GM19351 (cell line): ENCODE results near the gene CCL4L2.
"Not testable (repeated sequence)": the region's sequence is repeated elsewhere in the genome, so short reads cannot be mapped to it uniquely, and the experiment has no call there.

Experiments used
- ATAC-seq: cut with Tn5 transposase; IDR thresholded peaks from one replicate; pipeline ENCODE4 v1.9.1; 2021; ENCODE audit warnings: mild to moderate bottlenecking, moderate library complexity; ENCODE audit not compliant: unreplicated experiment

CCL4L2 gene

GRCh38 chr17:36210439-36211211, at the start of gene CCL4L2:
TSS of gene CCL4L2 (plus strand) at chr17:36211063.
- ATAC-seq, result peak; percentile 73

- not testable (repeated sequence) for ATAC-seq
These were observed 42.0 kb upstream of the CCL4L2 start for GRCh38 chr17:36168836-36169235.

DNA sequence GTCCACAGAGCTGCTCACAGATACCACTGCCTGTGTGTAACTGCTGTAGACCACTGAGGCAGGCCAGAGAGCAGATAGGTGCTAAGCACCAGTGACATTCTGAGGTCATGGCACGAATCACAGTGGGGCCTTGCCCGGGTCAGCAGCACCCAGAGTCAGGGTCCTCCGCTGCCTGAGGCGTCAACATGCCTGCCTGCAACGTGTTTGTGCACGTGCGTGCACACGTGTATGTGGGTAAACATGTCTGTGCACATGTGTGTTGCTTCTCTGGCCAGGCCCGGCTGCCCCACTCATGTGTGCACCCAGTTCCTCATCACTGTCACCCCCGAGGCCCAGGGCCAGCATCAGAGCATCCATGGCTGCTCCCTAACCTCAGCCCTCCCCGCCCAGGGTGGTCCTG, 34.3 kb upstream of the CCL4L2 start, which contains the start of gene TBC1D3B:
TBC1D3B (minus strand) TSS at position 101 of the 400 bp plus-strand sequence. CDS start 1,586 bp downstream, outside the sequence.
- ATAC-seq, result not testable (repeated sequence)

DNA sequence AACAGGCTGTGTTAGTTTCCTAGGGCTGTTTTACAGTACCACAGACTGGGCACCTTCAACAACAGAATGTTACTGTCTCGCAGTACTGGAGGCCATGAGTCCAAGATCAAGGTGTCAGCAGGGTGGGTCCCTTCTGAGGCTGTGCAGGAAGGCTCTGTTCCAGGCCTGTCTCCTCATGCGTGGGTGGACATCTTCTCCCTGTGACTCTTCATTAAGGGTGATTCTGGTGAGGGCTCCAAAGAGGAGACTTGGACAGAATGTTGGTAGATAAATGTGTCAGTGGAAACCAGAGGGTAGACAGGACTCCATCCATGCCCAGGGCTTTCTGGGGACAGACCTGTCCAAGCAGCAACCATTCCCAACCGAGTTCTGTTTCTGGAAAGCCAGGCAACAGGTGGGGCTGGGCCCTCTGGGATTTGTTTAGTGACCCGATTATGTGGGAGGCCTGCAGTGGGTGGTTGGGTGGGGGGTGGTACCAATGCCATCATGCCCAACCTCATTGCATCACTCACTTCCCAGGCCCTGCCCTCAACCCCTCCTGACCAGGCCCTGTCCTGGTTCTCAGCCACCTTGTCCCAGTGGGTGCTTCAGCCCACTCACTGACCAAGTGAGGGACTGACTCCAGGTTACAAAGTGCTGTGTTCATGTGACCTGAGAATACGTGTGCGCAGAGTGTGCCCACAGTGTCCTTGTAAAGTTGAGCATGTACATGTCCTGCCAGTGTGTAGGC, 29.3 kb upstream of the CCL4L2 start:
- not testable (repeated sequence) for ATAC-seq

DNA sequence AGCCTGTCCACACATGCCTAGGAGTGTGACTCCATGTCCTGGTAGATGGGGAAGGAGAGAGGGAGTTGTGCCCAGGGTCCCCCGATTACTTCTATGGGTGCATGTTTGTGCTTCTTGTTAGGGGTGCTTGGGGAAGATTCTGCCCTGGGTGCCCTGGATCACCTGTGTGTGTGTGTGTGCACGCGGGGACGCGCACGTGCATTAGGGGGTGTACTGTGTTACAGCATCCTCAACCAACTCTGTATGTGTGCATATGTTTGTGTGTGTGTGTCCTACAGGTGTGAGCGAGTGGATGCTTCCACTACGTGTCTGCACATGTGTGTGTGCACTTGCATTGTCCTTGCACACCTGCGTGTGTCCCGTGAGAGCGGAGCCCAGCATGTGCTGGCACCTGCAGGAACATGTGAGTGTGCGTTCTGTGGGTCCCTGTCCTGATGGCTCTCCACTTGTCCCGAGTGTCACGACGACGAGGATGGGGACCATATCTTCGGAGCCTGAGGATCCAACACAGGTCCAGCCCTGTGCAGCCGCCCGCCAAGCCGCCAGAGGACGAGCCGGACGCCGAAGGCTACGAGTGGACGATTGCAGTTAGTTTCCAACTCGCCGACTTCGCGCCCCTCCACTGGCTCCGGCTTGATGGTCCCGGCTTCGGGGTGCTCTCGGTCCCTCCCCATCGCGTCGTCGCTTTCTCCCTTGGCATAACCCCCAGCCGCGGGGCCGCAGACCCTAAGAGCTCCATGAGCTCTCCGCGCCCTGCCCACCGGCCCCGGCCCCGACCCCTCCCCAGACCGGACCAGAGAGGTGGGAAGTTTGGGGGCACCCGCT, 28.5 kb upstream of the CCL4L2 start:
- ATAC-seq, result no peak

- ATAC-seq, result no peak
These were observed 27.6 kb upstream of the CCL4L2 start for GRCh38 chr17:36183001-36183971.

DNA sequence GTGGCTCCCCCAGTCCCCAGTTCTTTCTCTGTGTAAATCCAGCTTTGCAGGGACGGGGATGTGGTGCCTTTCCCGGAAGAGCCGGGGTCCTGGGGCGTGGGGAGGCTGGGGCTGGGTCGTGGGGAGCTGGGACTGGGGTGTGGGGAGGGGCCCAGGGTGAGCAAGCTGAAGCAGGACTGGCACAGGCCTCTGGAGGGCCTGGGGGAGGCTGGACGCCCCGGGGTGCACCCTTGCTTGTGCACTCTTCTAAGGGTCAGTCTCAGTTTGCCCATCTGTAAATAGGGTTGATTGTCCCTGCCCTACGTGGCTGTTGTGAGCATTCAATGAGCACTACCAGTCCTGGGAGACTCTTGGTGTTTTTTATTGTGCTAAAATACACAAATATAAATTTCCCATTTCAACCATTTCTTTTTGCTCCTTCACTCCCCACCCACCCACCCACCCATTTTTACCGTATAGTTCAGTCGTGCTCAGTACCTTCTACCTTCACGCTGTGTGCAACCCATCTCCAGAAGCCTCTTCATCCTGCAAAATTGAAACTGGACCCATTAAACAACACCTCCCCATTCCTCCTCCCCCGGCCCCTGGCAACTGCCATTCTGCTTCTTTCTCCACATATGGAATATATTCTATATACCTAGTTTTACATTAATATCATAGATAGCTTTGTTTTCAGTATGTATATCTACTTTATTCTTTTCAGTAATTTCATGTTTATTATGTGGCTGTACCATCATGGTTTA, 26.7 kb upstream of the CCL4L2 start:
- no peak for ATAC-seq

GRCh38 chr17:36185416-36185815, 25.4 kb upstream of the CCL4L2 start:
- ATAC-seq, result no peak

DNA sequence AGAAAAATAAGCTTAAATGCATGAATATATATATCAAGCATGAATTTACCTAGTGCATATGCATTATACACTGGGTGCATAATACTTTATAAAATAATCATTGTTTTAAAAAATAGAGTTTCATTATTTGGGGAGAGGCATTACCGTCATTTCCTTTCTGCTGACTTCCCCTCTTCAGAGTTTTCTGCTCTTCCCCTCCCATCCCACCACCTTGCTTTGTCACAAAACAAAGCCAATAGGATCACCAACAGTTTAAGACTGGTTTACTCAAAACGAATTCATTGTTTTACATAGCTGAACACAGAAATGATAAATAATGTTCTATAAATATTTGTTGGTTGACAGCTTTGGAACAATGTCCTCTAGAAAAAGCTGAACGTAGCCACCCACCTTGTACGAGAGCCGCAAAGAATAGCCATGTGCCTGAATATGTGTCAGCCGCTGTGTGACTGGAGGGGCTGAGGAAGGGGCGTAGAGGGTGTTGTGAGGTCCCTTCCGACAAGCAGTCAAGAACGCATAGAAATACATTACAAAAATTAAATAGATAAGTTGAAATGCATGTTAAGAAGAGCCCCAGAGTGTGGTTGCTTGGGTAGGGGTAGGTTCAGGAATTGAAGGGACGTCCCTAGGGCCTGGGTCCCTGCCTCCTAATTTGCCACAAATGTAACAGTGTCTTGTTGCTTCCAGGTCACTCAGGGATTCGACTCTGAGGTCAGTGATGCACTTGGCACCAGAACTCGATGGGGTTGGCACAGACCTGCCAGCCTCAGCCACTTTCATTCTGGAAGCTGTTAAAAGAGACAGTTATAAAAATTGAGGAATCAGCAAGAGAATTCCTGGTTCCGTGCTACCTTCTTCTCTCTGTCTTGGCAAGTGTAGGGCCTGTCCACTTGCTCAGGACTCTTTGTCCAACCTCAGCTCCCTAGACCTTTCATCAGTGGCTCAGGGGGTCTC, 23.8 kb upstream of the CCL4L2 start:
- not testable (repeated sequence) for ATAC-seq

DNA sequence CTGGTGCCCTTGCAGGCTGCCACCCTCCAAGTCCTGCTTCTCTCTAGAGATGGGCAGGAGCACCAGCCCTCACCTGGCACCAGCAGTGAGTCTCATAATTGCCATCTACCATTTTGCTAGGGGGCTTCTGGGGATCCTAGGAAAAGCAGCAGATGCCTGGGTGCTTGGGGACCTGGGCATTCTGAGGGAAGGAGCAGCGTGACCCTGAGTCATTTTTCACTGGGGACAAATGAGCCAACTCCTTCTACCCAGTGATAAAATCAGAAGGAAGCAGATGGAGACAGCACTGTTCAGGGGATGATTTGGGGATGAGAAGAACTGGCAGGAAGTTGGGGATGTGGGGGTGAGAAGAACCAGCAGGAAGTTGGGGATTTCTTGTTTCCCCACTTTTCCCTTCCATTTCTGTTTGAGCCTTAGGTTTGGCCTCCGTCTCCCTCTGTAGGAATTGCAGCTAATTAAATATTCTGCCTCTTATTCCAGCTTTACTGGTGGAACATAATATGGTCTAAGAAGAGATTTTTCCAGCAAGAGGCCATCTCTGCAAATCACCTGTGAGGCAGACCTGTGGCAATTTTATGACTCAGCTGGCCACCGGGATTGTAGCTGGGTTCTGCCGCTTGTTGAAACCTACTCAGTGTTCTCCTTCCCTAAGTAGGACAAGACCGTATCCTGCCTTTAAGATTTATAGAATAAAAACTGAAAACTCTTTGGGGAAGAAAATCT, 22.8 kb upstream of the CCL4L2 start:
- ATAC-seq, result not testable (repeated sequence)

- ATAC-seq, result peak; percentile 57
These were observed 22.0 kb upstream of the CCL4L2 start for GRCh38 chr17:36188891-36189306.

GRCh38 chr17:36189993-36190392, 20.9 kb upstream of the CCL4L2 start:
- not testable (repeated sequence) for ATAC-seq

DNA sequence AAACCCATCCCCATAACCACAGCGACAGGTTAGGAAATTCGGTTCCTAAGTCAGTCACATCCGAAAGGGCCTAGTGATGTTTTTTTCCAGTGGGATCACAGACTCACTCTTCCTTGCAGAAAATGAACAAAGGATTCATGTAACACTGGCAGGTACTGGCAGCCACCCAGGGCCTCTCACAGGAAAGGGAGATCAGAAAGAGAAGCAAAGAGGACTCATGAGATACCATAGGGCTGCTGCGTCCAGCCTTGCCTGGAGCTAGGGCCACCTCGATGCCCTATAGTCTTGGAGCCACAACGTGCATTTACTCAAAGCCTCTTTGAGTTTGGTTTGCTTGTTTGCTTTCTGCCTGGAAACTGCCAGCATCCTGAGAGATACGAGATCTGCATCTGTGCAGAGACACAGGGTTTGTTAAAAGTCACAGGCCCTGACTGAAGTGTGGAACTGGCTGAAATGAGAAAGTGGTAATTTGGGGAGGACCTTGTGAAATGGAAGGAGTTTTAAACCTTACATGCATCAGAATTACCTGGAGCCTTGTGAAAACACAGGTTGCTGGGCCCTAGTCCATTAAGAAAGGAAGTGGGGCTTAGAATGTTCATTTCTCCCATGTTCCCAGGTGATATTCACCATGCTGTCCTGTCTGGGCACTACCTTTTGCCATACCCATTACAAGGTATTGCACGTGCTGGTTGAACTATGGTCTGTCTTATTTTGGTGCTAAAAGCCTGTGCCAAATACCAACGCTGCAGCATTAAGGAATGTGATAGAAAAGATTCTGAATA, 20.1 kb upstream of the CCL4L2 start:
- not testable (repeated sequence) for ATAC-seq

DNA sequence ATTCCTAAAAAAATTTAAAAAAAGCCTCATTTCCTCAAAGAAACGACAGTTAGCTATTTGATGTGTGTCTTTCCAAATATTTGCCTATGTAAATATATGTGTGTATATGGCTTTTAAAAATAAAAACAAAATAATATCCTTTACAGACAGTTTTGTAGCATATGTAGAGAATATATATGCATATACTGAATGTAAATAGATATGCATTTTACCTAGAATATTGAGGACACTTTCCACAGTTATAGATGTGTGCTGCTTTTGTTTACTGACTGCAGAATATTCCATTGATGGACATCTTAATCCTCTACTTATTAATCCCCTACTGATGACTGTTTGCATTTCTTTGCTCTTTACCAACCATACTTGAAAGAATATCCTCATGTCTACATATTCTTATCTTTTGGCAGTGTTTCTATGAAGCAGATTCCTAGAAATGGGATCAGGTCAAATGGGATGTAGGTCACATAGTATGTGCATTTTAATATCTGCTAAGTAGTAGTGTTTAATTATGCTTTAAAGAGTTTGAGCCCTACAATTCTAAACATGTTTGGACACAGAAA, 17.6 kb upstream of the CCL4L2 start:
- no peak for ATAC-seq

- ATAC-seq, result not testable (repeated sequence)
These were observed 16.6 kb upstream of the CCL4L2 start for GRCh38 chr17:36194147-36194831.
